Right lung (tissue), 5 donors: ENCODE results near the gene JOSD2. TPM values are rescaled to one million over a fixed set of nuclear protein-coding genes. Genes with fewer than 3 reads are reported as not detected.
A peak's percentile ranks its signal among the peaks of the same experiment; 100 is the strongest.
"Not testable (repeated sequence)": the region's sequence is repeated elsewhere in the genome, so short reads cannot be mapped to it uniquely, and the experiment has no call there.

ENCODE experiments used
- DNase-seq, 2 donors: peaks; one replicate each; pipeline ENCODE4 v3.0.0-alpha.2; 2013
- polyA plus RNA-seq, 5 donors: library from polyadenylated mRNA; unstranded; fragments of 120-200 nt; gene quantifications; one replicate each; pipeline versions ENCODE4 v1.2.1 to v1.2.3, GENCODE V29; 2013; ENCODE audit warnings: inconsistent platforms in 1 of 5, low replicate concordance in 1 of 5; ENCODE audit not compliant: insufficient read length in 5 of 5, insufficient read depth in 1 of 5

Gene JOSD2
- polyA plus RNA-seq, 5 donors = 12.2 to 35.2 (median 19.5) TPM

- no peak for DNase-seq
These were observed 37.4 kb upstream of the JOSD2 start for GRCh38 chr19:50548191-50549058.

DNA sequence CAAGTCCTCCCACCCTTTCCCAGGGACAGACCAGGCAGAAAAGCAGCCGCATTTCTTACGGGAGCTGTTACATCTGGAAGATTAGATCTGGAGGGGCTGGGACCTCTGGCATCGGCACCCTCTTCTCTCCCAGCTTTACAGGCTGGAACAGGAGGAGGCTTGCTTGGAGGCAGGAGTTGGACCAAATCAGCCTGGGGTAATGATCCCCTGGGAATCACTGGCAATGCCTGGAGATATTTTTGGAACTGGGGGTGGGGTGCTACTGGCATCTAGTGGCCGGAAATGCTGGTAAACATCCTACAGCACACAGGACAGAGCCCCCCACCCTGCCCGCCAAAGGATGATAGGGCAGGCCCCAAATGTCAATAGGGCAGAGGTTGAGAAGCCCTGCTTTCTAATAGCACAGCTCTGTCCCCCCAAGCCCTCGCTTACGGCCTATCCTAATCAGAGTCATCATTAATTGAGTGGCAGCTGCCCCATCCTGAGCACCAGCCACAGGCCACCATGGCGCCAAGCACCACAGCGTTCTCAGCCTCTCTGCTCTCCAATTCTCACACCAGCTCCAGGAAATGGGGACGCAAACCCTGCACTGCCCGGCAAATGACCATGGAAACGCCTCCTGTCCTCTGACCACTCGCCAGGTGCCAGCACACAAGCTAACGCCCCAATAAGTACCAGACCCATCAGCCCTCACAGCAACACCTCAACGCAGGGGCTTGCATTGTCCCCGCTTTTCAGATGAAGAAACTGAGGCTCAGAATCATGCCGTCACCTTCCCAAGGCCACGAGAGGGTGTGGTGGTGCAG, 36.6 kb upstream of the JOSD2 start:
- DNase-seq = no peak

GRCh38 chr19:50546527-50547221, 35.7 kb upstream of the JOSD2 start:
- no peak for DNase-seq

- DNase-seq = no peak
These were observed 32.0 kb upstream of the JOSD2 start for GRCh38 chr19:50542943-50543342.

GRCh38 chr19:50537769-50538230, 26.8 kb upstream of the JOSD2 start:
- peak; percentile 38 to 47 for DNase-seq

DNA sequence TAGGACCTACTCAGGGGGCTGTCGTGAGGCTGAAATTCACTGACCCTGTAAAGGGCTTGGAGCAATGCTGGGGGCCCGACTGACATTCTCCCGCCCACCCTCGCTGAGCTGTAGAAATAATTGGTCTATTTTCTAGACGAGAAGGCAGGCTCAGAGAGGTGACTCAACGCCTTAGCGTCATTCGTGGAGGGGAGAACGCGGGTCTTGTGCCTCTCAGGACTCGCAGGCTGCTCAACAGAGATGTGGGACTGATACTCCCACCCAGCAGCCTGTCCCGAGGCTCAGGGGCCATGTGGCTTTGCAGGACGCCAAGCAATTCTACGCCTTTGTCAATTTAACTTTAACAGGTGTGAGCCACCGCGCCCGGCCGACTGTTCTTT, 26.3 kb upstream of the JOSD2 start:
- DNase-seq = no peak

DNA sequence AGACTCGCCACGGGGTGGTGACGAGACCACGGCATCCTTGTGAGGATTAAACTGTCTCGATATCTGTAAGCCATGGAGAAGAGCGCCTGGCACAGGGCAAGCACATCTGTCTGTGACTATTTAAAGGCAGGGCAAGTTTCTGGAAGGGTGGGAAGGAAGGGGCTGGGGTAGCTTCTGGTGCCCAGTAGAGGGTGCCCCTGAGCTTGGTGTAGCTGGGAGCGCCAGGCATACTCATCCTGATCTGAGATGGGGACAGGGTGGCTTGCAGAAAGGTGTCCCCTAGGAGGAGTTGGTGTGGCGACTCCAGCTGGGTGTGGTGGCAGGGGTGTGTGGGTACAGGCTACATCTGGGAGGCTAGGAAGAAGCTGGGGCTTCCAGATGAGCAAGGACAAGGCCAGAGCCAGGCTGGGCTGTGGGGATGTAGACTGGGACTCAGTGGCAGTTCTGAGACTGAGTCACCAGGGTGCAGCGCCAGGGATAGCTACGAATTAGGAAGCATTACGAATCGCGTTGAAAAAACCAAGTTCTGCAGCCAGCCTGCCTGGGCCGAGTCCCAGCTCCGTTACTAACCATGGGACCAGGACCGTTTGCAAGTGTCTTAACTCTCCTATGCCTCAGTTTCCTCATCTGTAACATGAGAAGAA, 25.8 kb upstream of the JOSD2 start:
- DNase-seq = no peak

DNA sequence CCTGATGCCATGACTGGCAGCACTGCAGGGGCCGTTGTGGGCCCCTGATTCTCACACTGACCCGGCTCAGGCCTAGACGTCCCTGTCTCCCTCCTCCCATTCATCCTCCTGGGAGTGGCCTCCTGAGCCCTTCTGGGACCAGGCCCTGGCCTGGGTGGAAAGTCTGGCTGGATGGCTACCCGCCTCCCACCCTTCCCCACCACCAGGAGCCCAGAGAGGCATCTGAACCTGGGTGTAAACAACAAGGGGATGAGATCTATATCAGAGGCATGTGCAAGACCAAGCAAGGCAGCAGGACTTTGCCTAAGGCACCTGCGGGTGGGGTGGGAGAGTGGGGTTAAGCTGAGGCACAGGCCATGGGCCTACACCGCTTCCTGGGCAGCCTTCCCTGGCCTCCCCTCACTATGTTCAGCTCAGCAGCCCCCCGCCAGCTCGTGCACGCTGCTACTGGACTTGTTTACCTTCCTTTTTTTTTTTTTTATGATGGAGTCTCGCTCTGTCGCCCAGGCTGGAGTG, 24.7 kb upstream of the JOSD2 start:
- no peak for DNase-seq

DNA sequence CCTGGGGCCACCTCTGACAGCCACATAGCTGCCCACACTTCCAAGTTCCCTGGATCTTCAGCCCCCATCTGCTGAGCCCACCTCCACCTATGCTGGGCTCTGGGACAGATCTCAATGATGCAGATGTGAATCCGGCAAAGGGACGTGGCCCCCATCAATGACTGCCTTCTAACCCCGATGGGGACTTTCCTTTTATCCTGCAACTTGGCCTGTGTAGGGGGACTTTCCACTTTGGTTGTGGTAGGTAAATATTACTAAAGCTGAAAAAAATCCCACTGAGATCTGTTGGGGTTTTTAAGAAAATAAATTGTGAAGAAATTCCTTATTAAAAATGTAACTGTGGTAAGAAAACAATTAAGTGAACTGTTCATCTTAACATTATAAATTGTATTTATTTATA, 23.5 kb upstream of the JOSD2 start:
- DNase-seq = no peak

DNA sequence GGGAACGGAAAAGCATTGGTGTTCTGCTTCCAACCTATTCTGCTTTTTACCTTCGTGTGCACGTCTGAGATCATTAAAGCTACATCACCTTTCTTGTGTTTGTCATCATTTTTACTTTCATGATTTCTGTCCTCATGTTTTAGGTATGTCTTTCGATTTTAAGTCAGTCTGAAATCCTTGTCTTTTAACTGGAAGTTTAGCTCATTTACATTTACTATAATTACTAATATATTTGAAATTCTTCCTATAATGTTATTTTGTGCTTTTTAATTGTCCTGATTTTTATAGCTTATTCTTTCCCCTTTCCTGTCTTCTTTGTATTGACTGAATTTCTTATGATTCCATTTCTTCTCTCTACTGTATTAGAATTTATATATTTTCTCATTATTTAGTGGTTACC, 22.0 kb upstream of the JOSD2 start:
- no peak for DNase-seq

DNA sequence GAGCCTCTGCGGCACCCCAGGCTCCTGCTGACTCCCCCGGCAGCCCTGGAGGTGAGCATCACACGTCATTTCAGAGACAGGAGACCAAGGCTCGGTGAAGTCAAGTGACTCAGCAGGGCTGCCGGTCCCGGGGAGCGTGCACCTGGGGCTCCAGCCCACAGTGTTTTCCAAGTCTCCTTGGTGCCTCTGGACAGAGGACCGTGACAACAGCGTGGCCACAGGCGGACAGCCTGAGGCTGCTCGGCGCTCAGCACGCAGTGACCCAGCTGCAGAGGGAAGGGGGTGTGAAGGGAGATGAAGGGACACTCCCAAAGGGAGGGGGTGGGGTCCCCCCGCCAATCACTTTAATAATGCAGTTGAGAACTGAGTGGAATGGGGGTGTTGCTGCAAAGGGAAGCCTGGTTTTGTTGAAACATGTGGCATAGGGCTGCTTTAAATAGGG, 20.2 kb upstream of the JOSD2 start:
- DNase-seq = no peak

GRCh38 chr19:50528052-50528451, 17.1 kb upstream of the JOSD2 start:
- DNase-seq = not testable (repeated sequence)

- no peak for DNase-seq
These were observed 11.9 kb upstream of the JOSD2 start for GRCh38 chr19:50522881-50523280.

DNA sequence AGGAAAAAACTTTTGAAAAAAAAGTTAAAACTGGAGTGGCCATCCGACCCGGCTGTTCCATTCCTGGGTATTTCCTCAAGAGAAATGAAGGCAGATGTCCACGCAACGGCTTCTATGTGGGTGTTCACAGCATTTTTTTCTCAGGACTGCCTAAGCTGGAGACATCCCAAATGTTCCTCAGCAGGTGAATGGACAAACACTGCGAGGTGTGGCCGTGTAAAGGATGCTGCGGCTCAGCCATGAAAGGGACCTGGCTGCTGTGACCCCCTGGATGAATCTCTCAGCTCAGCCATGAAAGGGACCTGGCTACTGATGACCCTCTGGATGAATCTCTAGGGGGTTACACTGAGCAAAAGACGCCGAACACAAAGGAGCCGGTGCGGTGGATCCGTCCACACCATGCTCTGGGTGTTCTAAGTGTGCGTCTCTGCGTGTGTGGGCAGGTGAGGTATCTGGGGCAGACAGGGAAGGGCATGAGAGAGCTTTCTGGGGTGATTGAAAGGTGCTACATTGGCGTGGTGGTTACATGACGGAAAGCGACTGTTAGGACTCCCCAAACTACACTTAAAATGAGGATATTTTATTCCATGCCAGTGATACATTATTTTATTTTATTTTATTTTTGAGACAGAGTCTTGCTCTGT, 10.0 kb upstream of the JOSD2 start:
- no peak for DNase-seq

GRCh38 chr19:50519006-50519575, 8.1 kb upstream of the JOSD2 start:
- DNase-seq = no peak

DNA sequence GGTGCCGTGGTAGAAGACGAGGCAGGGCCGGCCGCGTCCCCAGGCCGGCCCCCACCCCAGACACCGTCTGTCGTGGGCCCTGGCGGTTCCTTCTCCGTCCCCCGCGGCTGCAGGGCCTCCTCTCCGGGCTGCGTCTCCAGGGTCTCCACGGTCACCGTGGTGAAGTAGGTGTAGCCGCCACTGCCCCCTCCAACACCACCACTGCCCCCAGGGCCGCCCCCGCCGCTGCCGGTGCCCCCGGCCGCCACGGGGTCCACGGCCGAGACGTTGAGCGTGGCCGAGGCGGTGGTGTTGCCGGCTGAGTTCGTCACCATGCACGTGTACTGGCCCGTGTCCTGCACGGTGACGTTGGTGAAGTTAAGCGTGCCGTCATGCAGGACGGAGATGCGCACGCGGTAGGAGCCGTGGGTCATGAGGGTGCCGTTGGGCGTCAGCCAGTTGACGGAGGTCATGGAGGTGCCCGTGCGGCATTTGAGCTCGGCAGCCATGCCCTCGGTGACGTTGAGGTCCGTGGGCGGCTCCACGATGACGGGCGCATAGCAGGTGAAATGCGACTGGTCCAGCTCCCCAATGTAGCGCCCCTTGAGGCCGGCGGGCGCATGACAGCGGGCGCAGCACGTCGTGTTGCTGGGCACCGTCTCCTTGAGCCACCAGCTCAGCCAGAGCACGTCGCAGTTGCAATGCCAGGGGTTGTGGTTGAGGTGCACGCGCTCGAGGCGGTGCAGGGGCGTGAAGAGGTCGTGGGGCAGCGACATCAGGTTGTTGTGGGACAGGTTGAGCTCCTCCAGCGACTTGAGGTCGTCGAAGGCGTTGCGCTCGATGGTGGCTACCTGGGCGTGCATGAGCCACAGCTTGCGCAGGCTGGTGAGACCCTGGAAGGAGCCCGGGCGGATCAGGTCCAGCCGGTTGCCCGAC, 7.4 kb upstream of the JOSD2 start:
- DNase-seq = no peak

- DNase-seq = no peak
These were observed 6.7 kb upstream of the JOSD2 start for GRCh38 chr19:50517704-50518075.

GRCh38 chr19:50516964-50517703, 6.1 kb upstream of the JOSD2 start:
- DNase-seq = no peak

- no peak for DNase-seq
These were observed 5.5 kb upstream of the JOSD2 start for GRCh38 chr19:50516456-50516855.
